SK-N-SH treated with all-trans-retinoic acid at 6 μM for 48 hours (cell line): ENCODE results near the gene POTEC.
"Not testable (repeated sequence)": the region's sequence is repeated elsewhere in the genome, so short reads cannot be mapped to it uniquely, and the experiment has no call there.

Source experiments
- ARNTL ChIP-seq: fragments of 450-650 bp; formaldehyde crosslinking; IDR thresholded peaks from 2 replicates; pipeline ENCODE4 v1.5.0; 2020; ENCODE audit warnings: low read depth, mild to moderate bottlenecking, moderate library complexity, borderline replicate concordance
- CREB5 ChIP-seq: fragments of 250-450 bp; sonication (Bioruptor Pico); IDR thresholded peaks from 2 replicates; pipeline ENCODE4 v1.5.1; 2020; ENCODE audit warnings: low read depth, mild to moderate bottlenecking, moderate library complexity
- GLIS3 ChIP-seq: fragments of 250-450 bp; sonication (Bioruptor Pico); IDR thresholded peaks from 2 replicates; pipeline ENCODE4 v1.5.0; 2020; ENCODE audit warnings: mild to moderate bottlenecking, moderate library complexity
- ISL1 ChIP-seq: fragments of 250-450 bp; sonication (Bioruptor Pico); IDR thresholded peaks from 2 replicates; pipeline ENCODE4 v2.1.2; 2022; ENCODE audit warnings: mild to moderate bottlenecking, moderate library complexity
- PPARA ChIP-seq: fragments of 250-450 bp; sonication (Bioruptor Pico); IDR thresholded peaks from 2 replicates; pipeline ENCODE4 v1.5.0; 2020; ENCODE audit warnings: mild to moderate bottlenecking, borderline replicate concordance
- RARB ChIP-seq: fragments of 250-450 bp; sonication (Bioruptor Pico); IDR thresholded peaks from 2 replicates; pipeline ENCODE4 v1.8.0; 2021; ENCODE audit warnings: mild to moderate bottlenecking, moderate library complexity
- TOX ChIP-seq: fragments of 250-450 bp; sonication (Bioruptor Pico); IDR thresholded peaks from 2 replicates; pipeline ENCODE4 v1.8.0; 2021; ENCODE audit warnings: mild to moderate bottlenecking, moderate library complexity, borderline replicate concordance
- TSHZ2 ChIP-seq: fragments of 250-450 bp; sonication (Bioruptor Pico); IDR thresholded peaks from 2 replicates; pipeline ENCODE4 v1.5.0; 2020; ENCODE audit warnings: mild to moderate bottlenecking, moderate library complexity
- ZFP3 ChIP-seq: fragments of 250-450 bp; sonication (Bioruptor Pico); IDR thresholded peaks from 2 replicates; pipeline ENCODE4 v1.5.0; 2020; ENCODE audit warnings: mild to moderate bottlenecking, moderate library complexity
- ZFP30 ChIP-seq: fragments of 450-650 bp; formaldehyde crosslinking; IDR thresholded peaks from 2 replicates; pipeline ENCODE4 v1.5.0; 2022; ENCODE audit warnings: mild to moderate bottlenecking, moderate library complexity

GRCh38 chr18:14486926-14487580 is 56.3 kb downstream of the POTEC start:
- not testable (repeated sequence) for TF ChIP-seq PPARA (CRISPR knock-in tag); ISL1 (CRISPR knock-in tag); CREB5 (CRISPR knock-in tag); GLIS3 (CRISPR knock-in tag); ARNTL; ZFP30; ZFP3 (CRISPR knock-in tag); TOX (CRISPR knock-in tag); RARB; TSHZ2 (CRISPR knock-in tag)
